IMR-90 (cell line): ENCODE measurements around the gene DGKD.

Source experiments
- BHLHE40 ChIP-seq: fragments of 150-350 bp; IDR thresholded peaks from 2 replicates; pipeline ENCODE4 v1.6.1; 2016; ENCODE audit warnings: mild to moderate bottlenecking, low read depth, low read length
- CEBPB ChIP-seq: IDR thresholded peaks from 2 replicates; pipeline ENCODE4 v1.6.1; 2012; ENCODE audit warnings: low read depth, low read length, improper control_type of control experiment
- CHD1 ChIP-seq: IDR thresholded peaks from 2 replicates; pipeline ENCODE4 v1.6.1; 2012; ENCODE audit warnings: low read depth, low read length, improper control_type of control experiment
- CTCF ChIP-seq: conservative IDR thresholded peaks from 2 replicates; pipeline ENCODE4 v1.5.1; 2012; ENCODE audit warnings: mild to moderate bottlenecking, low read depth, low read length, improper control_type of control experiment
- MXI1 ChIP-seq: IDR thresholded peaks from 2 replicates; pipeline ENCODE4 v1.6.1; 2012; ENCODE audit warnings: low read depth, mild to moderate bottlenecking, low read length, moderate library complexity, borderline replicate concordance
- POLR2A ChIP-seq: IDR thresholded peaks from 2 replicates; pipeline ENCODE4 v1.6.1; 2012; ENCODE audit warnings: mild to moderate bottlenecking, low read depth, low read length
- RAD21 ChIP-seq: IDR thresholded peaks from 2 replicates; pipeline ENCODE4 v1.6.1; 2012; ENCODE audit warnings: low read length, improper control_type of control experiment
- RFX5 ChIP-seq: IDR thresholded peaks from 2 replicates; pipeline ENCODE4 v1.8.0; 2012; ENCODE audit warnings: low read depth, mild to moderate bottlenecking, low read length, moderate library complexity
- SMC3 ChIP-seq: fragments of 150-350 bp; IDR thresholded peaks from 2 replicates; pipeline ENCODE4 v1.6.1; 2016; ENCODE audit warnings: low read depth, mild to moderate bottlenecking, antibody characterized with exemption, low read length, moderate library complexity
- USF2 ChIP-seq: fragments of 150-350 bp; IDR thresholded peaks from 2 replicates; pipeline ENCODE4 v1.6.1; 2017; ENCODE audit warnings: mild to moderate bottlenecking, antibody characterized with exemption, low read length, low read depth

GRCh38 chr2:233453111-233453915, 99.0 kb downstream of the DGKD start:
- TF ChIP-seq CTCF (no peak), CEBPB (no peak), RFX5 (no peak), MXI1 (no peak), BHLHE40 (no peak), POLR2A (no peak), SMC3 (no peak), RAD21 (no peak), CHD1 (no peak), USF2 (no peak)
